ENCODE measurements around the gene PVALB.

Gene PVALB

GRCh38 chr22:36840106-36840505 lies 23.3 kb upstream of the PVALB start:
- DNase-seq = no peak

GRCh38 chr22:36839356-36840073 lies 22.7 kb upstream of the PVALB start:
- DNase-seq = no peak

GRCh38 chr22:36838119-36839030 lies 21.5 kb upstream of the PVALB start:
- DNase-seq = no peak

GRCh38 chr22:36835903-36836302 lies 19.1 kb upstream of the PVALB start:
- no peak for DNase-seq

GRCh38 chr22:36833073-36833472 lies 16.2 kb upstream of the PVALB start:
- no peak for DNase-seq

GRCh38 chr22:36831717-36832116 lies 14.9 kb upstream of the PVALB start:
- DNase-seq = no peak

- no peak for DNase-seq
Observed at GRCh38 chr22:36831206-36831605, 14.4 kb upstream of the PVALB start.

GRCh38 chr22:36830601-36831000 lies 13.8 kb upstream of the PVALB start:
- no peak for DNase-seq

GRCh38 chr22:36829370-36830002 lies 12.7 kb upstream of the PVALB start:
- no peak for DNase-seq

- no peak for DNase-seq
Observed at GRCh38 chr22:36828815-36829214, 12.0 kb upstream of the PVALB start.

GRCh38 chr22:36826262-36826661 lies 9.4 kb upstream of the PVALB start:
- DNase-seq = no peak

- DNase-seq = no peak
Observed at GRCh38 chr22:36824655-36825054, 7.8 kb upstream of the PVALB start.

- DNase-seq = no peak
Observed at GRCh38 chr22:36823186-36823839, 6.5 kb upstream of the PVALB start.

GRCh38 chr22:36822581-36822980 lies 5.7 kb upstream of the PVALB start:
- DNase-seq = no peak

GRCh38 chr22:36819112-36819511 lies 2.3 kb upstream of the PVALB start:
- DNase-seq = no peak

- no peak for DNase-seq
Observed at GRCh38 chr22:36818010-36818642, 1.3 kb upstream of the PVALB start.

GRCh38 chr22:36817525-36817848 lies 652 bp upstream of the PVALB start:
- no peak for DNase-seq

- DNase-seq = no peak
Observed at GRCh38 chr22:36816339-36816635, 548 bp downstream of the PVALB start.

GRCh38 chr22:36815558-36816338 lies 1.1 kb downstream of the PVALB start:
- DNase-seq = no peak

- DNase-seq = no peak
Observed at GRCh38 chr22:36814801-36815200, 2.0 kb downstream of the PVALB start.

GRCh38 chr22:36811094-36811800 lies 5.6 kb downstream of the PVALB start:
- DNase-seq = no peak

GRCh38 chr22:36809351-36809750 lies 7.5 kb downstream of the PVALB start:
- DNase-seq = no peak
